ENCODE measurements around the gene SCYL1.

The SCYL1 gene

GRCh38 chr11:65493367-65494176 lies 31.3 kb upstream of the SCYL1 start:
- DNase-seq, result peak in 1 of 2 donors; percentile 34

GRCh38 chr11:65496304-65497140 lies 28.4 kb upstream of the SCYL1 start:
- DNase-seq, result no peak

GRCh38 chr11:65497141-65498041 lies 27.5 kb upstream of the SCYL1 start:
- DNase-seq, result peak; percentile 99 to 100

GRCh38 chr11:65498042-65498726 lies 26.7 kb upstream of the SCYL1 start:
- peak; percentile 79 to 81 for DNase-seq

GRCh38 chr11:65498727-65498976 lies 26.2 kb upstream of the SCYL1 start:
- no peak for DNase-seq

GRCh38 chr11:65498977-65499712 lies 25.7 kb upstream of the SCYL1 start, which contains the start of gene MALAT1:
Gene MALAT1 (plus strand): TSS chr11:65499045.
- DNase-seq, result peak; percentile 95 to 96

- peak in 1 of 2 donors; percentile 64 for DNase-seq
Measured at GRCh38 chr11:65499713-65500386, 25.0 kb upstream of the SCYL1 start.

GRCh38 chr11:65500387-65501185 lies 24.3 kb upstream of the SCYL1 start:
- peak; percentile 56 to 67 for DNase-seq

GRCh38 chr11:65501186-65501471 lies 23.8 kb upstream of the SCYL1 start:
- peak in 1 of 2 donors; percentile 29 for DNase-seq

- DNase-seq, result peak; percentile 36 to 54
Measured at GRCh38 chr11:65501472-65502273, 23.2 kb upstream of the SCYL1 start.

- peak in 1 of 2 donors; percentile 50 for DNase-seq
Measured at GRCh38 chr11:65502274-65502554, 22.7 kb upstream of the SCYL1 start.

- DNase-seq, result peak; percentile 46 to 66
Measured at GRCh38 chr11:65502555-65503367, 22.1 kb upstream of the SCYL1 start.

- DNase-seq, result no peak
Measured at GRCh38 chr11:65503368-65503948, 21.4 kb upstream of the SCYL1 start.

- DNase-seq, result peak; percentile 38 to 49
Measured at GRCh38 chr11:65503949-65504673, 20.8 kb upstream of the SCYL1 start.

GRCh38 chr11:65504674-65505465 lies 20.0 kb upstream of the SCYL1 start:
- DNase-seq, result peak; percentile 26 to 29

- peak in 1 of 2 donors; percentile 31 for DNase-seq
Measured at GRCh38 chr11:65505466-65506289, 19.2 kb upstream of the SCYL1 start.
